SK-N-SH (cell line): Measurements from ENCODE around the gene IRX6.

ENCODE experiments used
- CHD2 ChIP-seq: fragments of 150-350 bp; IDR thresholded peaks from 2 replicates; pipeline ENCODE4 v1.6.1; 2018; ENCODE audit warnings: low read length; ENCODE audit not compliant: partially characterized antibody
- EP300 ChIP-seq, 2 experiments: IDR thresholded peaks; 2 replicates each; pipeline versions ENCODE4 v1.4.0 to v1.6.1; 2012; ENCODE audit warnings: borderline replicate concordance in 1 of 2, low read depth in 1 of 2, low read length in 1 of 2
- POLR2AphosphoS5 ChIP-seq: IDR thresholded peaks from 2 replicates; pipeline ENCODE4 v1.6.1; 2012; ENCODE audit warnings: low read depth, low read length
- RCOR1 ChIP-seq: fragments of 150-350 bp; IDR thresholded peaks from 2 replicates; pipeline ENCODE4 v1.6.1; 2017; ENCODE audit warnings: antibody characterized with exemption, low read length
- RFX5 ChIP-seq: IDR thresholded peaks from 2 replicates; pipeline ENCODE4 v1.6.1; 2012; ENCODE audit warnings: mild to moderate bottlenecking, improper control_type of control experiment, low read length
- SIN3A ChIP-seq: IDR thresholded peaks from 2 replicates; pipeline ENCODE4 v1.6.1; 2012; ENCODE audit warnings: low read depth, mild to moderate bottlenecking, low read length, moderate library complexity, borderline replicate concordance
- TAF1 ChIP-seq: IDR thresholded peaks from 2 replicates; pipeline ENCODE4 v1.6.1; 2012; ENCODE audit warnings: low read depth, mild to moderate bottlenecking, low read length, moderate library complexity, borderline replicate concordance
- TCF12 ChIP-seq: IDR thresholded peaks from 2 replicates; pipeline ENCODE4 v1.4.0; 2012
- YY1 ChIP-seq: IDR thresholded peaks from 2 replicates; pipeline ENCODE4 v1.4.0; 2012; ENCODE audit warnings: low read depth, mild to moderate bottlenecking
- TF ChIP-seq, protein P1 (sequence below): fragments of 200-600 bp; sonication (generic); IDR thresholded peaks from 2 replicates; pipeline ENCODE4 v1.6.1; 2017; ENCODE audit warnings: antibody characterized with exemption, mild to moderate bottlenecking, moderate library complexity
- TF ChIP-seq, protein P2 (sequence below): fragments of 150-350 bp; IDR thresholded peaks from 2 replicates; pipeline ENCODE4 v1.6.1; 2017; ENCODE audit warnings: antibody characterized with exemption, low read length, low read depth, borderline replicate concordance

DNA sequence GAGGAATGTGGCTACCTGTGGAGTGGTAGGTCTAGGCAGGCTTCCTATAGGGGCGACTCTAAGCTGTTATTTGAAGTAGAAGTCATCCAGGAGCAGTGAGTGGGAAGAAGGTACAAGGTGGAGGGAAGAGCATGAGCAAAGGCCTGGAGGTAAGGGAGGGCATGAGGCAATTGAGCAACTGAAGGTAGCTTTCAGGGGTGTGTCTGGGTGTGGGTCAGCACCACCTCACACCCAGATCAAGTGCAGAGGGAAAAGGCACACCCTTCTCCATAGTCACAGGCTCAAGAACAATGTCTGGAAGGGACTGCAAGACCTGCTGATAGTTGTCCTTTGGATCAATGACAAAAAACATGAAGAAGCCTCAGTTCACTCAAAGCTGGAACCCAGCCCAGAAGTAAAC, 46.5 kb upstream of the IRX6 start:
- TF ChIP-seq, protein P1, sequence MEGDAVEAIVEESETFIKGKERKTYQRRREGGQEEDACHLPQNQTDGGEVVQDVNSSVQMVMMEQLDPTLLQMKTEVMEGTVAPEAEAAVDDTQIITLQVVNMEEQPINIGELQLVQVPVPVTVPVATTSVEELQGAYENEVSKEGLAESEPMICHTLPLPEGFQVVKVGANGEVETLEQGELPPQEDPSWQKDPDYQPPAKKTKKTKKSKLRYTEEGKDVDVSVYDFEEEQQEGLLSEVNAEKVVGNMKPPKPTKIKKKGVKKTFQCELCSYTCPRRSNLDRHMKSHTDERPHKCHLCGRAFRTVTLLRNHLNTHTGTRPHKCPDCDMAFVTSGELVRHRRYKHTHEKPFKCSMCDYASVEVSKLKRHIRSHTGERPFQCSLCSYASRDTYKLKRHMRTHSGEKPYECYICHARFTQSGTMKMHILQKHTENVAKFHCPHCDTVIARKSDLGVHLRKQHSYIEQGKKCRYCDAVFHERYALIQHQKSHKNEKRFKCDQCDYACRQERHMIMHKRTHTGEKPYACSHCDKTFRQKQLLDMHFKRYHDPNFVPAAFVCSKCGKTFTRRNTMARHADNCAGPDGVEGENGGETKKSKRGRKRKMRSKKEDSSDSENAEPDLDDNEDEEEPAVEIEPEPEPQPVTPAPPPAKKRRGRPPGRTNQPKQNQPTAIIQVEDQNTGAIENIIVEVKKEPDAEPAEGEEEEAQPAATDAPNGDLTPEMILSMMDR: no peak
- TF ChIP-seq TCF12 (no peak), RFX5 (no peak), EP300 (IDR thresholded peaks at IDR 0.05; ENCODE audit: borderline replicate concordance in 1 of 2, low read depth in 1 of 2, low read length in 1 of 2) (no peak), TAF1 (no peak), SIN3A (no peak), RCOR1 (no peak), CHD2 (no peak), POLR2AphosphoS5 (no peak), YY1 (no peak)
- TF ChIP-seq, protein P2, sequence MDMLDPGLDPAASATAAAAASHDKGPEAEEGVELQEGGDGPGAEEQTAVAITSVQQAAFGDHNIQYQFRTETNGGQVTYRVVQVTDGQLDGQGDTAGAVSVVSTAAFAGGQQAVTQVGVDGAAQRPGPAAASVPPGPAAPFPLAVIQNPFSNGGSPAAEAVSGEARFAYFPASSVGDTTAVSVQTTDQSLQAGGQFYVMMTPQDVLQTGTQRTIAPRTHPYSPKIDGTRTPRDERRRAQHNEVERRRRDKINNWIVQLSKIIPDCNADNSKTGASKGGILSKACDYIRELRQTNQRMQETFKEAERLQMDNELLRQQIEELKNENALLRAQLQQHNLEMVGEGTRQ: no peak
